Endothelial cell of umbilical vein (primary cell): Measurements from ENCODE around the gene TCF7L2. TPM values are rescaled to one million over a fixed set of nuclear protein-coding genes. Genes with fewer than 3 reads are reported as not detected.

Source experiments
- BruUV-seq: library from RNA; stranded (reverse); fragments of 400-500 nt; replicated peaks from 2 replicates; lab custom pipeline; 2021; lab: Mats Ljungman, UMichigan
- CTCF ChIA-PET: fragments of 300-600, 350-600 bp; sonication (Branson Sonifier 250); formaldehyde crosslinking; loops from one replicate; lab custom pipeline; 2021; ENCODE audit warnings: antibody characterized with exemption, inconsistent platforms; lab: Charles Lee
- POLR2A ChIA-PET: fragments of 300-600, 350-600 bp; sonication (Branson Sonifier 250); formaldehyde crosslinking; loops from one replicate; lab custom pipeline; 2021; ENCODE audit warnings: antibody characterized with exemption, inconsistent platforms; lab: Charles Lee
- DNase-seq: peaks from one replicate; pipeline ENCODE4 v3.0.0-alpha.2; 2011; ENCODE audit warnings: low read depth, low spot score
- FAIRE-seq: peaks from 2 replicates; lab custom pipeline; 2011; peaks lifted over from hg19 to GRCh38; lab: Jason Lieb, UNC
- H2AFZ ChIP-seq: 2 replicates; pipeline ENCODE4 v1.6.0; 2012; ENCODE audit warnings: low read depth, low read length, control low read depth, inconsistent platforms
- H3K27ac ChIP-seq: 2 replicates; pipeline ENCODE4 v1.5.1; 2011; ENCODE audit warnings: low read depth, mild to moderate bottlenecking, control low read depth, low read length, moderate library complexity; ENCODE audit not compliant: insufficient read depth
- H3K27me3 ChIP-seq, 2 experiments: 2 replicates each; pipeline versions ENCODE4 v1.6.0 to v1.6.1; 2011; ENCODE audit warnings: low read length in 2 of 2, mixed read lengths in 1 of 2; ENCODE audit not compliant: control insufficient read depth in 2 of 2, insufficient read depth in 2 of 2
- H3K36me3 ChIP-seq, 2 experiments: 2 replicates in 1 of 2; 3 replicates in 1 of 2; pipeline ENCODE4 v1.5.1; 2011; ENCODE audit warnings: low read length in 2 of 2, mild to moderate bottlenecking in 1 of 2, moderate library complexity in 1 of 2; ENCODE audit not compliant: control insufficient read depth in 2 of 2, insufficient read depth in 2 of 2; ENCODE audit errors: extremely low read depth in 1 of 2
- H3K4me1 ChIP-seq: 3 replicates; pipeline ENCODE4 v1.5.1; 2011; ENCODE audit warnings: mild to moderate bottlenecking, low read length; ENCODE audit not compliant: control insufficient read depth, insufficient read depth; ENCODE audit errors: extremely low read depth
- H3K4me2 ChIP-seq: 2 replicates; pipeline ENCODE4 v1.6.1; 2011; ENCODE audit warnings: low read length, control low read depth, mixed read lengths; ENCODE audit not compliant: insufficient read depth
- H3K4me3 ChIP-seq, 3 experiments: fragments of 200-600 bp in 1 of 3; sonication (generic), shearing (Covaris generic) in 1 of 3; replicated peaks in 1 of 3; 2 replicates each; pipeline ENCODE4 v1.5.1; 2011 to 2016; ENCODE audit warnings: control low read depth in 3 of 3, low read length in 3 of 3, mild to moderate bottlenecking in 2 of 3, inconsistent platforms in 1 of 3, low read depth in 1 of 3, moderate library complexity in 1 of 3; ENCODE audit not compliant: insufficient read depth in 1 of 3
- H3K79me2 ChIP-seq: 2 replicates; pipeline ENCODE4 v1.6.0; 2012; ENCODE audit warnings: low read length, inconsistent platforms; ENCODE audit not compliant: control insufficient read depth, insufficient read depth
- H3K9ac ChIP-seq: replicated peaks from 2 replicates; pipeline ENCODE3; 2011; ENCODE audit warnings: low read length, control low read depth; ENCODE audit not compliant: insufficient read depth; ENCODE audit errors: extremely low read depth
- H3K9me1 ChIP-seq: replicated peaks from 3 replicates; pipeline ENCODE4 v1.6.0; 2011; ENCODE audit warnings: mild to moderate bottlenecking, low read length; ENCODE audit not compliant: control insufficient read depth, insufficient read depth; ENCODE audit errors: extremely low read depth
- H3K9me3 ChIP-seq: replicated peaks from 2 replicates; pipeline ENCODE4 v1.5.1; 2012; ENCODE audit warnings: low read length, inconsistent platforms; ENCODE audit not compliant: control insufficient read depth, insufficient read depth
- H4K20me1 ChIP-seq: replicated peaks from 2 replicates; pipeline ENCODE3; 2011; ENCODE audit warnings: mild to moderate bottlenecking, low read length; ENCODE audit not compliant: control insufficient read depth, insufficient read depth; ENCODE audit errors: extremely low read depth
- CTCF ChIP-seq, 2 donors: IDR thresholded peaks; 1 replicate in 1 of 2; 2 replicates in 1 of 2; pipeline ENCODE4 v1.5.1; 2011; ENCODE audit warnings: low read length in 2 of 2, mild to moderate bottlenecking in 2 of 2, moderate library complexity in 2 of 2, control low read depth in 1 of 2, inconsistent platforms in 1 of 2, low read depth in 1 of 2; ENCODE audit not compliant: insufficient read depth in 1 of 2; ENCODE audit errors: extremely low read depth in 1 of 2
- EZH2 ChIP-seq: IDR thresholded peaks from 2 replicates; pipeline ENCODE4 v1.6.1; 2012; ENCODE audit warnings: borderline replicate concordance, low read depth, mild to moderate bottlenecking, moderate library complexity, low read length, inconsistent platforms; ENCODE audit not compliant: severe bottlenecking
- FOS ChIP-seq: IDR thresholded peaks from 2 replicates; pipeline ENCODE4 v1.6.1; 2011; ENCODE audit warnings: mild to moderate bottlenecking, low read length, moderate library complexity, borderline replicate concordance; ENCODE audit not compliant: insufficient read depth
- GATA2 ChIP-seq: IDR thresholded peaks from 2 replicates; pipeline ENCODE4 v1.7.0; 2011; ENCODE audit warnings: low read depth, mild to moderate bottlenecking, moderate library complexity, mixed read lengths, low read length; ENCODE audit not compliant: insufficient read length, insufficient read depth
- JUN ChIP-seq: IDR thresholded peaks from 2 replicates; pipeline ENCODE4 v1.6.1; 2011; ENCODE audit warnings: borderline replicate concordance, low read depth; ENCODE audit not compliant: insufficient read length, insufficient read depth
- MAX ChIP-seq: IDR thresholded peaks from 2 replicates; pipeline ENCODE4 v1.6.1; 2011; ENCODE audit not compliant: insufficient read depth, insufficient read length
- MYC ChIP-seq: IDR thresholded peaks from one replicate; pipeline ENCODE4 v1.6.1; 2011; ENCODE audit warnings: mild to moderate bottlenecking, low read depth, low read length
- POLR2A ChIP-seq: IDR thresholded peaks from 2 replicates; pipeline ENCODE4 v1.6.1; 2012; ENCODE audit warnings: low read depth, mild to moderate bottlenecking, control low read depth, low read length
- POLR2AphosphoS5 ChIP-seq: IDR thresholded peaks from 2 replicates; pipeline ENCODE4 v1.6.1; 2012; ENCODE audit warnings: low read depth, mild to moderate bottlenecking, control low read depth, low read length, moderate library complexity; ENCODE audit not compliant: insufficient read depth
- dilution Hi-C: fragments of 300-500 bp; cut with MboI; formaldehyde crosslinking; loops from one replicate; pipeline ENCODE4 v1.15.0; 2019; ENCODE audit warnings: low sequenced_read_pairs; ENCODE audit not compliant: extremely low pct_ligation_motif_present
- intact Hi-C: fragments of 100-400 bp; cut with micrococcal nuclease; formaldehyde crosslinking; loops from one replicate; pipeline ENCODE4 v1.10.0; 2022
- polyA plus RNA-seq, 4 experiments: library from polyadenylated mRNA; depleted of rRNA in 3 of 4; stranded (reverse) in 3 of 4; unstranded in 1 of 4; fragments of >200 nt; gene quantifications; 2 replicates each; pipeline versions ENCODE4 v1.2.1 to v1.2.3, GENCODE V29; 2011 to 2012; ENCODE audit warnings: missing spikeins in 1 of 4
- total RNA-seq: library from RNA; stranded (reverse); gene quantifications from 2 replicates; pipeline ENCODE4 v1.2.3, GENCODE V29; 2021

TCF7L2 gene
- total and polyA plus RNA-seq, 2 donors (not counting 3 experiments of a cell fraction or from before 2014, with no cell fraction given) = 9.9 to 21.8 TPM

GRCh38 chr10:113093188-113094113 lies 143.4 kb downstream of the TCF7L2 start:
- CTCF ChIA-PET = interaction anchor here (1.1 to 1.3 kb wide), 3 partner anchors 13 to 33 kb away, joined by 3 to 5 read pairs (median 4); no protein-coding TSS in a partner anchor
- dilution Hi-C loops = no loop called here
- peak; percentile 41 for TF ChIP-seq GATA2
- TF ChIP-seq MAX = no peak
- TF ChIP-seq POLR2AphosphoS5 = peak; percentile 59
- peak; percentile 96 for TF ChIP-seq FOS
- TF ChIP-seq EZH2 = no peak
- TF ChIP-seq POLR2A = no peak
- TF ChIP-seq JUN = peak; percentile 88
- no peak for TF ChIP-seq MYC
- TF ChIP-seq CTCF (IDR thresholded peaks at IDR 0.05; ENCODE audit: extremely low read depth in 1 of 2, insufficient read depth in 1 of 2, low read depth in 1 of 2, low read length in 2 of 2) = no peak

More at GRCh38 chr10:113093188-113094113, 143.4 kb downstream of the TCF7L2 start:
- H3K4me2 ChIP-seq = peak overlapping the region; percentile 60
- H4K20me1 ChIP-seq = peaks cover 2% of the 10 kb centered on the region
- no peaks in the 10 kb centered on the region for H3K36me3 ChIP-seq
- no peak overlapping the region for H3K4me3 ChIP-seq
- DNase-seq (peak; percentile 77), FAIRE-seq (peak; percentile 91)
- no peaks in the 10 kb centered on the region for H3K9me1 ChIP-seq
- H2AFZ ChIP-seq = no peak overlapping the region
- H3K4me1 ChIP-seq = peaks cover 16% of the 10 kb centered on the region
- no peaks in the 10 kb centered on the region for H3K27me3 ChIP-seq
- no peaks in the 10 kb centered on the region for H3K9me3 ChIP-seq
- POLR2A ChIA-PET = no interaction called here
- peak overlapping the region; percentile 46 for H3K27ac ChIP-seq
- no peak overlapping the region for H3K9ac ChIP-seq
- no peaks in the 10 kb centered on the region for H3K79me2 ChIP-seq
- intact Hi-C loops = no loop called here
- BruUV-seq = no TSS peak
